NT2/D1 (cell line): ENCODE results near the gene RGSL1.
"Not testable (repeated sequence)": the region's sequence is repeated elsewhere in the genome, so short reads cannot be mapped to it uniquely, and the experiment has no call there.

ENCODE experiments used
- DNase-seq: peaks from one replicate; pipeline ENCODE4 v3.0.0-alpha.2; 2011; ENCODE audit warnings: low read depth, low spot score
- H3K27me3 ChIP-seq: 2 replicates; pipeline ENCODE4 v1.6.0; 2011; ENCODE audit warnings: mild to moderate bottlenecking; ENCODE audit not compliant: insufficient read length, insufficient read depth
- H3K36me3 ChIP-seq: 2 replicates; pipeline ENCODE4 v1.6.1; 2011; ENCODE audit warnings: mild to moderate bottlenecking, low read length, mixed read lengths; ENCODE audit not compliant: insufficient read depth, insufficient read length
- H3K4me1 ChIP-seq: 2 replicates; pipeline ENCODE4 v1.5.1; 2011; ENCODE audit not compliant: insufficient read depth, insufficient read length
- H3K4me3 ChIP-seq: 2 replicates; pipeline ENCODE4 v1.5.1; 2011; ENCODE audit warnings: low read depth; ENCODE audit not compliant: insufficient read length
- H3K9ac ChIP-seq: 2 replicates; pipeline ENCODE4 v1.6.0; 2011; ENCODE audit warnings: low read depth; ENCODE audit not compliant: insufficient read length
- H3K9me3 ChIP-seq: 2 replicates; pipeline ENCODE4 v1.5.1; 2011; ENCODE audit warnings: mild to moderate bottlenecking, low read length; ENCODE audit not compliant: insufficient read depth
- SUZ12 ChIP-seq: IDR thresholded peaks from 2 replicates; pipeline ENCODE4 v1.6.1; 2011; ENCODE audit not compliant: insufficient read length, insufficient read depth; ENCODE audit errors: extremely low read depth
- YY1 ChIP-seq: IDR thresholded peaks from 2 replicates; pipeline ENCODE4 v1.6.1; 2011; ENCODE audit not compliant: insufficient read length, insufficient read depth
- ZNF274 ChIP-seq: IDR thresholded peaks from 2 replicates; pipeline ENCODE4 v1.6.1; 2011; ENCODE audit warnings: mild to moderate bottlenecking, low read depth, low read length

The RGSL1 gene

GRCh38 chr1:182446033-182446669, 3.8 kb upstream of the RGSL1 start:
- Histone ChIP-seq H3K9me3 (peaks cover 8% of the 10 kb centered on the region; the same call in 1 of the 2 replicates), H3K4me1 (peaks cover 4% of the 10 kb centered on the region), H3K4me3 (no peak overlapping the region), H3K36me3 (no peaks in the 10 kb centered on the region), H3K27me3 (peaks cover 3% of the 10 kb centered on the region), H3K9ac (no peak overlapping the region)
- TF ChIP-seq YY1 (no peak), ZNF274 (no peak), SUZ12 (no peak)
- peak; percentile 66 for DNase-seq

DNA sequence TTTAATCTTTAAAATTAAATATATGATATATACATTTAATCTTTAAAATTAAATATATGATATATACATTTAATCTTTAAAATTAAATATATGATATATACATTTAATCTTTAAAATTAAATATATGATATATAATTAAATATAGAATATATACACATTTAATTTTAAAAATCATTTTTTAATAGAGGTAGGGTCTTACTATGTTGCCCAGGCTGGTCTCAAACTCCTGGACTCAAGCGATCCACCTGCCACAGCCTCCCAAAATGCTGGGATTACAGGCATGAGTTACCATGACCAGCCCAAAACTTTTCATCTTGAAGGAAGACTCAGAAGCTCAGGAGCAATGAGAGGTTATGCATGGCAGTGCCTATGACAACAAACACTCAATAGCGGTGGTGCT, 2.8 kb upstream of the RGSL1 start:
- H3K27me3 ChIP-seq, H3K4me1 ChIP-seq, H3K9me3 ChIP-seq, H3K36me3 ChIP-seq, H3K4me3 ChIP-seq, DNase-seq, H3K9ac ChIP-seq: not testable (repeated sequence)

- H3K27me3 ChIP-seq, result peaks cover 3% of the 10 kb centered on the region
- peaks cover 8% of the 10 kb centered on the region; the same call in 1 of the 2 replicates for H3K9me3 ChIP-seq
- no peaks in the 10 kb centered on the region for H3K36me3 ChIP-seq
- no peak overlapping the region for H3K9ac ChIP-seq
- H3K4me3 ChIP-seq, result no peak overlapping the region
- TF ChIP-seq SUZ12 (no peak), ZNF274 (no peak), YY1 (no peak)
- DNase-seq, result no peak
- H3K4me1 ChIP-seq, result peaks cover 4% of the 10 kb centered on the region
Observed at GRCh38 chr1:182447660-182448059, 2.3 kb upstream of the RGSL1 start.

DNA sequence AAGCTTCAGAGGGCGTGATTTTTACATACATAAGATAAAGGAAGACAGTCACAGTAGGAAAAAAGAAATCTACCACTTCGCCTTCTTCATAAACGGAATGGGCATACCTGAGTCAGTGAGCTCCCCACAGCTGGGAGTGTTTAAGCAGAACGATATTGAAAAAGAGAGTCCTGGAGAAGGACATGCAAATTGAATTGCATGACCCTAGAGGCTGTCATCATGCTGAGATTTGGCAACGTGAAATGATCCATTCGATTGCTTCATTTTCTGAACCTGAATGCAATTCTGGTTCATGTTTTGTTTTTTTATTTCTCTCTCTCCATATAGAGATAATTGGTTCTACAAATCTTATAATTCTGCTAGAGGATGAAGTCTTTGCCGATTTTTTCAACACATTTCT, 3.7 kb downstream of the RGSL1 start:
- Histone ChIP-seq H3K9ac (no peak overlapping the region), H3K4me1 (no peaks in the 10 kb centered on the region), H3K4me3 (no peak overlapping the region), H3K9me3 (no peaks in the 10 kb centered on the region), H3K27me3 (peaks cover 3% of the 10 kb centered on the region), H3K36me3 (no peaks in the 10 kb centered on the region)
- TF ChIP-seq ZNF274, result no peak
- TF ChIP-seq YY1, result no peak
- no peak for TF ChIP-seq SUZ12
- DNase-seq, result no peak

GRCh38 chr1:182457844-182458243, 7.9 kb downstream of the RGSL1 start:
- Histone ChIP-seq H3K4me3 (no peak overlapping the region), H3K9ac (no peak overlapping the region), H3K4me1 (no peaks in the 10 kb centered on the region), H3K9me3 (no peaks in the 10 kb centered on the region), H3K36me3 (no peaks in the 10 kb centered on the region), H3K27me3 (no peaks in the 10 kb centered on the region)
- TF ChIP-seq YY1 (no peak), SUZ12 (no peak), ZNF274 (no peak)
- DNase-seq, result no peak

DNA sequence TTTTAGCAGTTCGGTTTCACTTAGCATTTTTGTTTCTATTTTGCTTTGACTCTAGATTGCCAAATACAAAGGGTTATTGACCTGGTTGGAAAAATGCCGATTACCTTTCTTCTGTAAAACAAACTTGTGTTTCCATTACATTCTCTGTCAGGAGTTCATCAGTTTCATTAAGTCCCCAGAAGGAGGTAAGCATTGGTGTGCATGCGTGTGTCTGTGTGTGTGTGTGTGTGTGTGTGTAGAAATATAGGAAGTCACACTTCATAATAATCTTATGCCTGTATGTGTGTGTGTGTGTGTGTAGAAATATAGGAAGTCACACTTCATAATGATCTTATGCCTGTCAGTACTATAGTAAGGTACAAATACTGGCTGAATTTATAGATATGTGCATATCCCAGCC, 10.0 kb downstream of the RGSL1 start:
- DNase-seq, result no peak
- H3K27me3 ChIP-seq, result no peaks in the 10 kb centered on the region
- no peak overlapping the region for H3K9ac ChIP-seq

DNA sequence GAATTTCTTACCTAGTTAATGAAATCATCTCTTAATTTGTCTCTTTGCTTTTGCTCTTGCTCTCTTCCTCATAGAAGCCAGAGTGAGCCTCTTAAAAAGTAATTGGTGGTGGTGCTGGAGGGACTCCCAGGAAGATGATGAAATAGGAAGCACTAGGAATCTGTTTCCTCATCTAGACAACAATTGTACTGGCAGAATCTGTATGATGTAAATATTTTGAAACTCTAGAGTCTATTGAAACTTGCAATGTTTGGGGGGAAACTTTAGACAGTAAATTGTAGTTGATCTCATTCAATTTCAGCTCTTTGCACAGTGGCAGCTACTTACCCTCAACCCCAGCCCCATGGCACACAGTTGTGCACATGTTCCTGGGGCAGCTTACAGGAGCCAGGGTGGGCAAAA, 10.6 kb downstream of the RGSL1 start:
- Histone ChIP-seq H3K9ac (no peak overlapping the region), H3K36me3 (no peaks in the 10 kb centered on the region), H3K4me1 (no peaks in the 10 kb centered on the region), H3K27me3 (no peaks in the 10 kb centered on the region), H3K4me3 (no peak overlapping the region), H3K9me3 (no peaks in the 10 kb centered on the region; the same call in 1 of the 2 replicates)
- TF ChIP-seq ZNF274 (no peak), YY1 (no peak), SUZ12 (no peak)
- no peak for DNase-seq

More for the DNA sequence above, 10.0 kb downstream of the RGSL1 start:
- Histone ChIP-seq H3K4me3 (no peak overlapping the region), H3K36me3 (no peaks in the 10 kb centered on the region), H3K4me1 (no peaks in the 10 kb centered on the region), H3K9me3 (no peaks in the 10 kb centered on the region; the same call in 1 of the 2 replicates)
- TF ChIP-seq SUZ12, result no peak
- TF ChIP-seq ZNF274, result no peak
- no peak for TF ChIP-seq YY1

- DNase-seq, result no peak
- Histone ChIP-seq H3K9ac (no peak overlapping the region), H3K36me3 (no peaks in the 10 kb centered on the region), H3K9me3 (peaks cover 25% of the 10 kb centered on the region), H3K27me3 (no peaks in the 10 kb centered on the region), H3K4me1 (no peaks in the 10 kb centered on the region), H3K4me3 (no peak overlapping the region)
- TF ChIP-seq ZNF274, result no peak
- TF ChIP-seq YY1, result no peak
- no peak for TF ChIP-seq SUZ12
Observed at GRCh38 chr1:182473556-182473955, 23.6 kb downstream of the RGSL1 start.
